ENCODE results near the gene AMBP. TPM values are rescaled to one million over a fixed set of nuclear protein-coding genes. Genes with fewer than 3 reads are reported as not detected.
A peak's percentile ranks its signal among the peaks of the same experiment; 100 is the strongest.

The AMBP gene
- polyA plus RNA-seq, 2 of the 4 experiments (the other 2 are of a cell fraction): 6.1 to 9.4 TPM

DNA sequence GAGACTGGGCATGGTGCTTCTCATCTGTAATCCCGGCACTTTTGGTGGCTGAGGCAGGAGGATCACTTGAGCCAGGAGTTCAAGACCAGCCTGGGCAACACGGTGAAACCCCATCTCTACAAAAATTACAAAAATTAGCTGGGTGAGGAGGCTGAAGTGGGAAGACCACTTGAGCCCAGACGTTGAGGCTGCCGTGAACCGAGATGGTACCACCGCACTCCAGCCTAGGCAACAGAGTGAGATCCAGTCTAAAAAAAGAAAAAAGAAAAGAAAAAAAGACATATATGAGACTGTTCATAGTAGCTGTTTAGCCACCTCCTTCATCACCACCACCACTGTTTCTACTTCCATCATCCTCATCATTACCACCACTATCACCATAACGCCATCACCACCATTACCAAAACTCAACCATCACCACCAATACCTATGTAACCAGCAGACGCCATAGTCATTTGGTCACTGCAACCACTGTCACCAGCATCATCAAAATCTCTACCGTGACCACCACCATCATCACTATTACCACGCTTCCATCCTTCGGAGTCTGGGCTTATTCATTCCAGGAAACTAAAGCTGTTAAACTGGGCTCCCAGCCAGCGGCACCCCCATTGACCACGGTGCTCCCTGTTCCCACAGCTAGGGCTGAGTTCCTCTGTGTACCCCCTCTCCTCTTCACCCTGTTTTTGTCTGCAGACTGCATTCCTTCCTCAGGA lies 29.3 kb upstream of the AMBP start:
- ChIA-PET CTCF (interaction anchor here (0.7 to 6.7 kb wide), 62 partner anchors 8 to 714 kb away, joined by 3 to 216 read pairs (median 9); partner anchors contain the start of genes AMBP, COL27A1 and KIF12), POLR2A (interaction anchor here (1.0 kb wide), 2 partner anchors 25 to 48 kb away, joined by 3 read pairs; partner anchors contain the start of gene COL27A1)
- Histone ChIP-seq H3K4me3 (no peak overlapping the region), H3K27ac (peak overlapping the region in 1 of 2 experiments; percentile 49; a peak in 1 of 6 replicates), H3K4me1 (peaks cover 36% of the 10 kb centered on the region), H3K4me2 (no peak overlapping the region), H3K9me3 (peaks cover 12% of the 10 kb centered on the region)
- ATAC-seq (peak in 1 of 2 experiments; percentile 30; a peak in 2 of 6 replicates), FAIRE-seq (no peak), DNase-seq (ENCODE audit: low read depth in 1 of 2, low spot score in 1 of 2) (no peak)
- 65% methylated on average over 13 of the region's 13 CpGs for WGBS (ENCODE audit: missing lambda C conversion rate)
- TF ChIP-seq HOXB5 (CRISPR knock-in tag; IDR thresholded peaks at IDR 0.05) (no peak), BHLHE40 (IDR thresholded peaks at IDR 0.05; ENCODE audit: low read depth, low read length) (no peak), SREBF2 (IDR thresholded peaks at IDR 0.05) (no peak)
- TF ChIP-seq, protein P1, sequence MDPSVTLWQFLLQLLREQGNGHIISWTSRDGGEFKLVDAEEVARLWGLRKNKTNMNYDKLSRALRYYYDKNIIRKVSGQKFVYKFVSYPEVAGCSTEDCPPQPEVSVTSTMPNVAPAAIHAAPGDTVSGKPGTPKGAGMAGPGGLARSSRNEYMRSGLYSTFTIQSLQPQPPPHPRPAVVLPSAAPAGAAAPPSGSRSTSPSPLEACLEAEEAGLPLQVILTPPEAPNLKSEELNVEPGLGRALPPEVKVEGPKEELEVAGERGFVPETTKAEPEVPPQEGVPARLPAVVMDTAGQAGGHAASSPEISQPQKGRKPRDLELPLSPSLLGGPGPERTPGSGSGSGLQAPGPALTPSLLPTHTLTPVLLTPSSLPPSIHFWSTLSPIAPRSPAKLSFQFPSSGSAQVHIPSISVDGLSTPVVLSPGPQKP (IDR thresholded peaks at IDR 0.05; ENCODE audit: low read depth, low read length): no peak

DNA sequence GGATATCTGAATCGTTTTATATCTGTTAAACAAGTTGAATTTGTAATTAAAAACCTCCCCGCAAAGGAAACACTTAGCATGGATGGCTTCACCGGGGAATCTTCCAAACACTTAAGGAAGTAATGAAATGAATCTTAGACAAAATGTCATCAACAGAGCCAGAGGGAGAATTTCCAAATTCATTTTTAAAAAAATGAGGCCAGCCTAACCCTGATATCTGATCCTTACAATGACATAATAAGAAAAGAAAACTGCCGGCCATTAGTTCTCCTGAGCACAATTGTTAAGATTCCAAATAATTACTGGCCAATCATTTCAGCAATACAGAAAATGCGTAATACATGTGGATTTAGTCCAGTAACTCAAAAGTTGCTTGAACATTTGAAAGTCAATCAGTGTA lies 27.1 kb upstream of the AMBP start:
- no peak for ATAC-seq

DNA sequence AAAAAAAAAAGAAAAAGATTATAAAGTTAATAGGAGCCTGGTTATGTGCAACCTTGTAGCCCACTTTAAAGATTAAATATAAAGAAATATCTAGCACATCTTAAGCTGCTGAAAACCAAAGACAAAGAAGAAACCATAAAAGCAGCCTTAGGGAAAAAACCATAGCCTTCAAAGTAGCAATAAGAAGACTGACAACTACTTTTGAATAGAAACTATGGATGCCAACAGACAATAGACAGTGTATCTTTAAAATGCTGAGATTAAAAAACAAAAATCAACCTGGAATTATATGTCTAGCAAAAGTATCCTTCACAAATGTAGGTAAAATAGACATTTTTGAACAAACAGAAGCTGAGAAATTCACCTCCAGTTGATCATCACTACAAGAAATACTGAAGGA lies 24.4 kb upstream of the AMBP start:
- H3K27ac ChIP-seq: no peak overlapping the region
- FAIRE-seq (no peak), ATAC-seq (no peak), DNase-seq (ENCODE audit: low read depth in 1 of 2, low spot score in 1 of 2) (no peak)
- TF ChIP-seq CBX2 (IDR thresholded peaks at IDR 0.05; ENCODE audit: borderline replicate concordance, low read depth) (no peak), MAZ (IDR thresholded peaks at IDR 0.05; ENCODE audit: borderline replicate concordance, low read depth, low read length) (no peak), NR3C1 (IDR thresholded peaks at IDR 0.05) (no peak)
- POLR2A ChIA-PET: no interaction called here
- H3K4me2 ChIP-seq: no peak overlapping the region
- H3K9me3 ChIP-seq: peaks cover 29% of the 10 kb centered on the region
- peaks cover 36% of the 10 kb centered on the region for H3K4me1 ChIP-seq
- H3K4me3 ChIP-seq: no peak overlapping the region
- CTCF ChIA-PET: interaction anchor here (1.3 to 3.5 kb wide), 4 partner anchors 20 to 188 kb away, joined by 3 to 16 read pairs (median 10); partner anchors contain the start of gene COL27A1

More for the DNA sequence above, 27.1 kb upstream of the AMBP start:
- no peak overlapping the region for H3K4me3 ChIP-seq
- peaks cover 29% of the 10 kb centered on the region for H3K9me3 ChIP-seq
- POLR2A ChIA-PET: no interaction called here
- TF ChIP-seq TP53 (CRISPR knock-in tag; IDR thresholded peaks at IDR 0.05) (no peak), NFE2L2 (conservative IDR thresholded peaks at IDR 0.05; ENCODE audit: low read length) (no peak), NPAS2 (CRISPR knock-in tag; IDR thresholded peaks at IDR 0.05; ENCODE audit: borderline replicate concordance) (no peak), FOXS1 (CRISPR knock-in tag; IDR thresholded peaks at IDR 0.05) (no peak), FOSL2 (IDR thresholded peaks at IDR 0.05) (no peak), FOSL2 (CRISPR knock-in tag; IDR thresholded peaks at IDR 0.05) (no peak), EP300 (IDR thresholded peaks at IDR 0.05) (no peak), ZC3H11A (IDR thresholded peaks at IDR 0.05) (no peak), SMC3 (IDR thresholded peaks at IDR 0.05) (no peak), JUNB (IDR thresholded peaks at IDR 0.05) (no peak), CHD2 (IDR thresholded peaks at IDR 0.05; ENCODE audit: low read length, partially characterized antibody) (no peak), MAZ (IDR thresholded peaks at IDR 0.05; ENCODE audit: borderline replicate concordance, low read depth, low read length) (no peak), BHLHE40 (IDR thresholded peaks at IDR 0.05; ENCODE audit: low read depth, low read length) (no peak), CEBPB (IDR thresholded peaks at IDR 0.05) (no peak), RARB (CRISPR knock-in tag; IDR thresholded peaks at IDR 0.05) (no peak), CHD4 (IDR thresholded peaks at IDR 0.05; ENCODE audit: borderline replicate concordance) (no peak), FOSB (CRISPR knock-in tag; IDR thresholded peaks at IDR 0.05) (no peak), RFX5 (IDR thresholded peaks at IDR 0.05) (no peak), MAFK (IDR thresholded peaks at IDR 0.05; ENCODE audit: partially characterized antibody) (no peak)
- TF ChIP-seq, protein P2, sequence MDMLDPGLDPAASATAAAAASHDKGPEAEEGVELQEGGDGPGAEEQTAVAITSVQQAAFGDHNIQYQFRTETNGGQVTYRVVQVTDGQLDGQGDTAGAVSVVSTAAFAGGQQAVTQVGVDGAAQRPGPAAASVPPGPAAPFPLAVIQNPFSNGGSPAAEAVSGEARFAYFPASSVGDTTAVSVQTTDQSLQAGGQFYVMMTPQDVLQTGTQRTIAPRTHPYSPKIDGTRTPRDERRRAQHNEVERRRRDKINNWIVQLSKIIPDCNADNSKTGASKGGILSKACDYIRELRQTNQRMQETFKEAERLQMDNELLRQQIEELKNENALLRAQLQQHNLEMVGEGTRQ (IDR thresholded peaks at IDR 0.05): no peak
- TF ChIP-seq, protein P3, sequence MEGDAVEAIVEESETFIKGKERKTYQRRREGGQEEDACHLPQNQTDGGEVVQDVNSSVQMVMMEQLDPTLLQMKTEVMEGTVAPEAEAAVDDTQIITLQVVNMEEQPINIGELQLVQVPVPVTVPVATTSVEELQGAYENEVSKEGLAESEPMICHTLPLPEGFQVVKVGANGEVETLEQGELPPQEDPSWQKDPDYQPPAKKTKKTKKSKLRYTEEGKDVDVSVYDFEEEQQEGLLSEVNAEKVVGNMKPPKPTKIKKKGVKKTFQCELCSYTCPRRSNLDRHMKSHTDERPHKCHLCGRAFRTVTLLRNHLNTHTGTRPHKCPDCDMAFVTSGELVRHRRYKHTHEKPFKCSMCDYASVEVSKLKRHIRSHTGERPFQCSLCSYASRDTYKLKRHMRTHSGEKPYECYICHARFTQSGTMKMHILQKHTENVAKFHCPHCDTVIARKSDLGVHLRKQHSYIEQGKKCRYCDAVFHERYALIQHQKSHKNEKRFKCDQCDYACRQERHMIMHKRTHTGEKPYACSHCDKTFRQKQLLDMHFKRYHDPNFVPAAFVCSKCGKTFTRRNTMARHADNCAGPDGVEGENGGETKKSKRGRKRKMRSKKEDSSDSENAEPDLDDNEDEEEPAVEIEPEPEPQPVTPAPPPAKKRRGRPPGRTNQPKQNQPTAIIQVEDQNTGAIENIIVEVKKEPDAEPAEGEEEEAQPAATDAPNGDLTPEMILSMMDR (IDR thresholded peaks at IDR 0.05): no peak
- peak overlapping the region; percentile 51 for H3K4me2 ChIP-seq
- CTCF ChIA-PET: interaction anchor here (4.2 to 6.7 kb wide), 6 partner anchors 10 to 188 kb away, joined by 54 to 216 read pairs (median 120); partner anchors contain the start of genes AMBP and COL27A1
- FAIRE-seq (no peak), DNase-seq (ENCODE audit: low read depth in 1 of 2, low spot score in 1 of 2) (no peak)
- H3K27ac ChIP-seq: no peak overlapping the region
- WGBS (ENCODE audit: missing lambda C conversion rate): 27% methylated on average over 5 of the region's 5 CpGs
- peaks cover 32% of the 10 kb centered on the region for H3K4me1 ChIP-seq

All from A549 (cell line).